GM21576 (cell line): ENCODE results near the gene IL24.

Source experiments
- ATAC-seq: cut with Tn5 transposase; IDR thresholded peaks from one replicate; pipeline ENCODE4 v1.9.1; 2021; ENCODE audit warnings: mild to moderate bottlenecking, moderate library complexity; ENCODE audit not compliant: unreplicated experiment

The IL24 gene

GRCh38 chr1:206878456-206878855 lies 18.8 kb upstream of the IL24 start:
- no peak for ATAC-seq

GRCh38 chr1:206880314-206880713 lies 16.9 kb upstream of the IL24 start:
- no peak for ATAC-seq

- ATAC-seq, result no peak
Measured at GRCh38 chr1:206882555-206882954, 14.7 kb upstream of the IL24 start.

- ATAC-seq, result no peak
Measured at GRCh38 chr1:206883160-206883559, 14.1 kb upstream of the IL24 start.

GRCh38 chr1:206883876-206884275 lies 13.4 kb upstream of the IL24 start:
- ATAC-seq, result no peak

GRCh38 chr1:206885341-206886060 lies 11.7 kb upstream of the IL24 start:
- no peak for ATAC-seq

GRCh38 chr1:206886831-206887230 lies 10.4 kb upstream of the IL24 start:
- no peak for ATAC-seq

- no peak for ATAC-seq
Measured at GRCh38 chr1:206887701-206888100, 9.5 kb upstream of the IL24 start.

GRCh38 chr1:206890125-206891060 lies 6.8 kb upstream of the IL24 start:
- ATAC-seq, result no peak

GRCh38 chr1:206891412-206891811 lies 5.8 kb upstream of the IL24 start:
- no peak for ATAC-seq

GRCh38 chr1:206892351-206892984 lies 4.8 kb upstream of the IL24 start:
- ATAC-seq, result no peak

GRCh38 chr1:206893380-206893779 lies 3.9 kb upstream of the IL24 start:
- ATAC-seq, result no peak

- no peak for ATAC-seq
Measured at GRCh38 chr1:206895325-206895724, 1.9 kb upstream of the IL24 start.

- ATAC-seq, result no peak
Measured at GRCh38 chr1:206895837-206896242, 1.4 kb upstream of the IL24 start.

- ATAC-seq, result no peak
Measured at GRCh38 chr1:206896261-206896660, 982 bp upstream of the IL24 start.

GRCh38 chr1:206898089-206898914 lies 1.1 kb downstream of the IL24 start:
- no peak for ATAC-seq

GRCh38 chr1:206898915-206899431 lies 1.7 kb downstream of the IL24 start:
- no peak for ATAC-seq

GRCh38 chr1:206899717-206900116 lies 2.5 kb downstream of the IL24 start:
- ATAC-seq, result no peak

GRCh38 chr1:206900149-206900548 lies 2.9 kb downstream of the IL24 start:
- ATAC-seq, result no peak

GRCh38 chr1:206901944-206902343 lies 4.7 kb downstream of the IL24 start:
- no peak for ATAC-seq
